HL-60/S4 (cell line): ENCODE results near the gene SH2D6.
"Not testable (repeated sequence)": the region's sequence is repeated elsewhere in the genome, so short reads cannot be mapped to it uniquely, and the experiment has no call there.

Source experiments
- in situ Hi-C: fragments of 300-500 bp; cut with MboI; formaldehyde crosslinking; loops from 2 replicates; pipeline ENCODE4 v1.14.3; 2022; ENCODE audit warnings: low sequenced_read_pairs

SH2D6 gene

GRCh38 chr2:85397925-85398331, 20.6 kb upstream of the SH2D6 start:
- in situ Hi-C loops, result no loop called here

DNA sequence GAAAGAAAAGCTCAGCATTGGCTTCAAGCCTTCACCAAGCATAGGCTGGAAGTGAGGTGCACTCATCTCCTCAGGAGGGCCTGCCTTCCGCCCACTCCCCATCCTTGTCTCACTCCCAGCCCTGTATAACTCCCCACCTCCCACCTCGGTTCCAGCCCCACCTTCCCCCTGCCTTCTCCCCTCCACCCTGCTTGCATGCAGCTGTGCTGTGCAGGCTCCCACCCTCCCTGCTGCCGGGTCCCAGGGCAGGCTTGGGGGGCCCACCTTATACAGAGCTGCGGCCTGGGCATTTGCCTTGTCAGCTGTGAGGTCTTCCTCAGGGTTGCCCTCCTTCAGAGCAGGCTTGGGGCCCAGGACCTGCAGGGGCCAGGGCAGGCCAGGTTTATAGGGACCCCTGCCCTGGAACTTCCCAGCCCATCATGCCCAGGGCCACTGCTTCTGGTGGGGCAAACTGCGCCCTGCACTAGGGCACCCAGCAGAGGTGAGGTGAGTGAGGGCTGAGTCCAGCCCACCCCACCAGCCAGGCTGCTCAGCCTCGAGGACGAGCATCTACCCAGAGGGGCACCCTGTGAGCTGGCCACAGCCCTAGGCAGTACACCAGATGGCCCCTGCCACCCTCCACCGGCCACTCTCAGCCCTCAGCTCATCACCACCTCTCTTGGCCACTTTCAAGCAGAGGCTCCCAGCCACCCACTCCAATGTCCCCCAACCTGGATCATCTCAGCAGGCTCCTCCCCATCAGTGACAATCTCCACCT, 19.9 kb upstream of the SH2D6 start:
- in situ Hi-C loops, result no loop called here

DNA sequence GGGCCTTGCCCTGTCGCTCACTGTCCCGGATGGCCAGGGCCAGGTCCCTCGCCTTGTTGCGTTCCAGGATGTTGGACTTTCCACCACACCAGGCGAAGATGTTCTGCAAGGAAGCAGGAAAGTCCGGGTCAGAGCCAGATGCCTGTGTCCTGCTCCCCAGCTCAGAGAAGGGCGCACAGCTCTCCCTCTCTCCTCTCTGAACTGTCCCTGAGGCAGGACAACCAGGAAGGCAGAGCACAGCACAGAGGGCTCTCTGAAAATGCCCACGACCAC, 19.4 kb upstream of the SH2D6 start:
- in situ Hi-C loops, result no loop called here

DNA sequence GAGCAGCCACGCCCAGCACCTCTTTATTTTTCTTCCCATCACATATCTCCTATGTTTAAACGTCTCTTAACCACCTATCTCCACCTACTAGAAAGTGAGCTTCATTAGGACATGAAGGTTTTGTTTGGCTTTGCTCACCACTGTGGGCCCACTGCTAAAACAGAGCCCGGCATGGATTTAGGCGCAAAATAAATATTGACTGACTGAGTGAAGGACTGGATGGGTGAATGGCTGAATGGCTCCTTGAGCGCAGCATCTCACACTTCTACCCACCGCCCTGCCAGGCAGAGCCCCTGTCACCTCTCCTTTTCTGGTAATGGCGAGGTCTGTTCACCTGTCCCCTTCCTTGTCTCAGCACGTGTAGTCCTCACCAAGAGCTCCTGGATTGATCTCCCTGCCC, 18.5 kb upstream of the SH2D6 start:
- in situ Hi-C loops, result no loop called here

DNA sequence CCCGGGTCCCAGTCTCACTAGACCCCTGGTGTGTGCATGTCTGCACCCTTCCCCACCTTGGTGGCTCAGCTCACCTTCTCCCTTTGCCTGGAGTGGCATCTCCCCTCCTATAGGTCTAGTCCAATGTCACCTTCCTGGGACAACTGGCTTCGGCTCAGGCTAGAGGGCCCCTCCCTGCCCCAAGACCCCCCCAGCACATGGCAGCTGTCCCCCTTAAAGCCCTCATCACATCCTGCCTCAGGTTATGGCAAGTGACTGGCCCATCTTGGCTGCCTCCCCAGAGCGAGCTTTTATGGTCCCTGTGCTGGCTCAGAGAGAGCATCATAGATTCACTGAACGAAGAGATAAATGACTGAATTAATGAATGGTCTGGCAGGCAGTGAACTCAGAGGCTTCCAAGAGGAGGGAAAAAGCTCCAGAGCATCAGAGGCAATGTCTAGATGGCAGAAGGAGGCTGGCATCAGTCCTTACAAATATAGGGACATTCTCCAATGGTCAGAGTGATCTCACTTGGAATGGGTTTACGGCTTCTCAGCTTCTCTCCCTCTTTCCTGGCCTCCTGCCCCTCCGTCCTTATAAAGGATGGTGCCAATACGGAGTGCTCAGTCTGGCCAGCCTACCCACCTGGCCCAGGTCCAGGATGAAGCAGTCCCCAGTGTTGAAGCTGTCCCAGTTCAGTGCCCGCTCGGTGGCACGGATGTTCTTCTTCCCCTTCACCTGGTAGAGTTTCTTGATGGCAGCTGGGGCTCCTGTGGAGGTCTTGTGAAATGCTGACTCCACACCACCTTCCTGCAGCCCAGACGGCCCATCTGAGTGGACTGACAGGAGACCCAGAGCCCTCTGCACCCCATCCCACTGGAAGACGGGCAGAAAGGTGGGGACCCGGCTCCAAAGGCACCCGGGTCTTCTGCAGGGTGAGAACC, 17.7 kb upstream of the SH2D6 start:
- in situ Hi-C loops, result no loop called here

GRCh38 chr2:85401464-85401805, 17.1 kb upstream of the SH2D6 start:
- in situ Hi-C loops, result no loop called here

DNA sequence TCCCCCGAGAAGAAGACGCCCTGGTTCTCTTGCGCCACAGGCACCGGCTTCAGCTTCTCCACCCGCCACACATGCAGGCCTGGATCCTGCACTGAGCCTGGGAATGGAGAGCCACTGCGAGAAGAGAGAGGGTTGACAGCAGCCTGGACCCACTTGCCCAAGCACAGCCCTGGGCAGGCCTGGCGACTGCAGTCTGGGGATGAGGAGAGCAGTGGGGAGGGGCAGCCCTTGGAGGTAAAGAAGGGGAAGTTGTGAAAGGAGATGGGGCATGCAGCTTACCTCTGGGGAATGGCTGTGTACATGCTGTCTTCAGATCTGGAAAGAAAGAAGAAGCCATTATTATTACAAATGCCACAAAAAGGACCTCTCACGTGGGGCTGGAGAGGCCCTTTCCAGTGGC, 16.7 kb upstream of the SH2D6 start:
- in situ Hi-C loops, result no loop called here

GRCh38 chr2:85405201-85406059, 13.1 kb upstream of the SH2D6 start:
- in situ Hi-C loops, result no loop called here

- in situ Hi-C loops, result no loop called here
These were observed 8.5 kb upstream of the SH2D6 start, which contains the start of gene CAPG for GRCh38 chr2:85409845-85410583. Gene CAPG (minus strand): TSS chr2:85410366. CDS start chr2:85402145, 8,221 bp downstream.

GRCh38 chr2:85410584-85411404, 7.7 kb upstream of the SH2D6 start:
- in situ Hi-C loops, result no loop called here

- in situ Hi-C loops, result no loop called here
These were observed 7.1 kb upstream of the SH2D6 start for GRCh38 chr2:85411405-85411748.

GRCh38 chr2:85413592-85414420, 4.7 kb upstream of the SH2D6 start:
- in situ Hi-C loops, result no loop called here

- in situ Hi-C loops, result not testable (repeated sequence)
These were observed 4.1 kb upstream of the SH2D6 start for GRCh38 chr2:85414421-85414759.

- in situ Hi-C loops, result loop anchor here (5.0 kb wide), 1 partner anchor 137 kb away; no protein-coding TSS in a partner anchor
These were observed 3.6 kb upstream of the SH2D6 start for GRCh38 chr2:85414761-85415553.

DNA sequence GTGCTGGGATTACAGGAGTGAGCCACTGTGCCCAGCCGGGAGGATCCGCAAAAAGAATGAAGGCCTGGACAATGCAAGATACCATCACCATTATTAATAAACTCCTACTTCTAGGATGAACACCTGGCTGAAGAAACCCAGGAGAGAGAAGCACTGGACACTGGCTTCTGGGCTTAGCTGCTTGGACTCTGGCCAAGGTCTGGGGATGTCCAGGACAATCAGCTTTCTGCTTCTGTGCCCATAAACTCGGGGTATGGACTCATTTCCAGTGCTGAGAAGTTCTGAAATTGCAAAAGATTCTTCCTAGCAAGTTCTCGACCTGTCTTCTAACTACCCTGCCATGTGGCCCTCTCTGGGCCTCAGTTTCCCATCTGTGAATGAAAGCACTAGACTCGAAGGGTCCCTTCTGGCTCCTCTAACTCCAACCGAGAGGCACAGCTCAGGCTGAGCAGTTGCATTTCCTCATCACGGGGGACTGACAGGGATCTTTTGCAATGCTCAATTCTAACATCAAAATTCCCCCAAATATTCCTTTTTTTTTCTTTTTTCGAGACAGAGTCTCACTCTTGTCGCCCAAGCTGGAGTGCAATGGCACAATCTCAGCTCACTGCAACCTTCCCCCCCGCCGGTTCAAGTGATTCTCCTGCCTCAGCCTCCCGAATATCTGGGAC, 2.4 kb upstream of the SH2D6 start:
- in situ Hi-C loops, result loop anchor here (5.0 kb wide), 1 partner anchor 136 kb away; no protein-coding TSS in a partner anchor

DNA sequence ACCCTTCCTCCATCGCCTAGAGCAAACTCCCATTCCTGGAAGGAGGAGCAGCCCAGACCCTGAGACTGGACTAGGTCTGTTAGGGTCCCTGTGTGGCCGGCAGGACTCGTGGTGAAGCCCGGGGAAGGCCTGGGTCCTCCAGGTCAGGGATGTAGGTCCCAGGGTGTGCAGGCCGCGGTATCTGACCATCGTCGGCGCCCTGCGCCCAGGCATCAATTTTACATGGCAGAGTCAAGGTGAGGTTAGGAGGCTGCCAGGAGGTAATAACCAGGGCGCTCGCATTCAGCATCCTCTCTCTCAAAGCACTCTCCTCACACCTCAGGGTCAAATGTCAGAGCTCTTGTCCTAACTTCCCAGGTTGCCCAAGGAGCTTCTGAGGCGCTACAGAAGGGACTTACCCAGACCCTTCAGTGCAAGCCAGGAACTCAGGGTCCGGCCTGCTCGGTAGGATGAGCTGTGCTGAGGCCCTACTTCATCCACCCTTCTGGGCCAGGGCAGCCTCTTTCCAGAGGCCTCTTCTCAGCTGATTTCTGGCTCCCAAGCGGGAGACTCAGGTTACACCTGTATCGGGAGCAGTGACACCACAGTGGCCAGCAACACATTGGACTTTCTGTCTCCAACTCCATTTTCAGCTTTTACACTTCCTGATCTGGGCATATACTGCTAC, 628 bp downstream of the SH2D6 start:
- in situ Hi-C loops, result loop anchor here (5.0 kb wide), 1 partner anchor 133 kb away; no protein-coding TSS in a partner anchor
